GM18526 (cell line): ENCODE results near the gene ASIC5.

Experiments used
- POLR2A ChIP-seq: IDR thresholded peaks from 3 replicates; pipeline ENCODE4 v1.6.1; 2011; ENCODE audit not compliant: insufficient read length; ENCODE audit errors: extremely low read depth

Gene ASIC5

GRCh38 chr4:155866177-155866576 lies at the start of gene ASIC5:
Gene ASIC5 (minus strand): TSS chr4:155866277. CDS start chr4:155866226, 51 bp downstream.
- no peak for TF ChIP-seq POLR2A

GRCh38 chr4:155914782-155915181 lies 48.7 kb upstream of the ASIC5 start:
- no peak for TF ChIP-seq POLR2A

DNA sequence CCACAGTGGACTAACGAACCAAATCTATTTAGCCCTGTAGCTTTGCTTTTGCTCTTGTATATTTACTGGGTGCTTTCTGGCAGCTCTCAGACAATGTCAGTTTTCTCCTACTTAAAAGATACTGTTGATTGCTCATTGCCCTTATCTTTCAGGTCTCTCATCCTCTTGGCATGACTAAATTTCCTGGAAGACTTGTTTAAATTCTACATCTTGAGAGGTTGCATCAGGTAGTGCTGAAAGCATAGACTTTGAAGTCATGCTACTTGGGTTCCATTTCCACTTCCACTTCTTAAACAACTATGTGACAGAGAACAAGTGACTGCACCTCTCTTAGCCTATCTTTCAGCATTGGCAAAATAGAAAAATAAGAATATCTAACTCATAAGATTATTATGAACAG lies 45.8 kb upstream of the ASIC5 start:
- TF ChIP-seq POLR2A = no peak

DNA sequence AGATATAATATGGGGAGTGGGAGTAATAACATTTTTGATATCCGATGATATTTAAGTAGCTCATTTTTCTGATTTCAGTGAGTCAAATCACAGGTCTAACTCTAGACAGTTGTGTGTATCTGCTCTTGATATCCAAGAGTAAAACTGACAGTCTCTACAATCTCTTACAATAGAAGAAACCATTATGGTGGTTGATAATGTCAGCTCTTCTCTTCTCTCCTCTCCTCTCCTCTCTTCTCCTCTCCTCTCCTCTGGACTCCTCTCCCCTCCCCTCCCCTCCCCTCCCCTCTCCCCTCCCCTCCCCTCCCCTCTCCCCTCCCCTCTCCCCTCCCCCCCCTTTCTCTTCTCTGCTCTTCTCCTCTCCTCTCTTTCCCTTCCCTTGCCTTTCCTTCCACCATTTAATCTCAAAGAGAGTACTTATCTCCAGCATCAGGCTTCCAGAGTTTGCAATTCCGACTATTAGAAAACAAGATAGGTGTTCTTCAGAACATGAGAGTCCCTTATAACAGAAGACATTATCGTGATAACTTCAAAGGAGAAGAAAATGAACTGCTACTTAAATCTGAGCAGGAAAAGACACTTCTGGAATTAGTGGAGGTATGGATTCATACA lies 43.6 kb upstream of the ASIC5 start:
- TF ChIP-seq POLR2A = no peak

DNA sequence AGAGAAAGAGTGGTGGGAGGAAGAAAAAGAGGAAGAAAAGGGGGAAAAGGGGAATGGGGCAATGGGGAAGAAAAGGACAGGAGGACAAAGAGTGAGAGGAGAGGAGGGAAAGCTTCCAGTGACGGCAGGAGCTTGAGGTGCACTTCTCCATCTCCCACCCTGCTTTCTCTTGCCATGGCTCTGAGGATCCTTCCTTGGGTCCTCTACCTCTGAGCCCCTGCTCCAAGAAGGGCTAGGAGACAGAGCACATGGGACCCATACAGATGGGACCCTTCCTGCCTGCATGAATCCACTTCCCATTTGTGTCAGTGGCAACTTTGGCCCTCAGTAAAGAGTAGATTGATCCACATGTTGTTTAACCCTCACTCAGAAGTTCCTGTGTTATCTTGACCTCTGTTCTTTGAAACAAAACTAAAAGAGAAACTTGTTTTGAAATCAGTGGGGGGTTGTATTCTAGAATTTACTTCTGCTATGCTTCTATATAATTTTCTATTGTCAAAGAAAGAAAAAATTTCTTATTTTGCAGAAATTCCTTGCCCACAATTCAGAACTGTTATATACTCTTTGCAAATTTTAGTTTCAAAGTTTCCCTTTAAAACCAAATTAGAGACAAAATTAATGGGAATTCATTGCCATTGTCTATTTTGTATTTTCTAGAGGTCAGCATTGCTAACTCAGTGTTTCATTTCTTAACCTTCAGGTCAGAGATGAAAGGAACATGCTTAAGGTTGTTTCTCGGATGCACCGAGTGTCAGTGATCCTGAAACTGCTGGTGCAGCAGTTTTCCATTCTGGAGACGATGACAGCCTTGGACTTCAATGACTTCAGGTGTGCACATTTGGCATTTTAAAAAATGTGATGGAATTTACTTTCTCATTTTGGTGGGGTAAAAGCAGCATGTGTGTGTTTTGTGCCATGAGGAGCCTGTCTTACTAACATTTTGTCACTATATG lies 42.4 kb upstream of the ASIC5 start:
- no peak for TF ChIP-seq POLR2A

DNA sequence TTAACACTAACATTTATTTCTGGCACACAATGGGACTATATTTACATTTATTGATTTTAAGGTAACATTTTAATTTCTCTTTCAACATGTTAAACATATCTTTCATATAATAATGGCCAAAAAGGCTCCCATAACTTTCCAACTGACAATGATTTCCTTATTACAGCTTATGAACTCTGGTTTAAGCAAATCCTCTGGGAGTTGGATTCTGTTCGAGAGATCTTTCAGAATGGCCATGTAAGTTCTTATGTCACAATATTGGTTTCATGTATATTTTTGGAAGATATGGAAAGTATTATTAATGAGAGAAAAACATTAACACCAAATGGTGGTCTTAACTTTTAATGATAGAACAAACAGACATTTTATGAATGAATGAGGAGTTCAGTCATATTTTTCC lies 41.5 kb upstream of the ASIC5 start:
- TF ChIP-seq POLR2A = no peak

DNA sequence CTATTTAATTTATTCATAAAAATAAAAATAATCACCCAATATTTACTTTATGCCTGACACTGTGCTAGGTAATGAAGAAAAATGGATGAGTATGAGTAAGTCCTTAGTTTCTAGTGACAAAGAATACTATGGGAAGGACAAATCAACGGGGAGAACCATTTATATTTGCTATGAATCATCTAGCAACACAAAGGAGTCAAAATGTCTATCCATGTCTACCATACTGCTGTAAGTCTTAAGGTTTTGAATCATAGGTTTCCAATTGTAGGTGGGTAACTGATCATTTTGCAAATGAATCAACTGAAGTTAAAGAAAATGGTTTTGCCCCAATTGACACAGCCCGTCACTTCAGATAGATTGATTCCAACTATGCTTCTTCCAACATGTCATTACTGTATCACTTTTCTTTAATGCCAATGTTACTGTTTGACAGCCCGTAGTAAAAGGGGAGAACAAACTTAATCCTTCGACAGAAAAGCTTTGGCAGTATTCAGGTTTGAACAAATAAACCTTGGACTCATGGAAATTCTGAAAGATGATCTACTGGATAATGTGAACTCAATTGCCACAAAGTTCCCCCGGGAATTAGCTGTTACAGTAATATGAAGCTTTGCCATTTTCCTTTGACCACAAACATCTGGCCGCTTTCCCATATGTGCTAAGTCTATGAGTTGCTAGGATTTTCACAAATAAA lies 40.6 kb upstream of the ASIC5 start:
- TF ChIP-seq POLR2A = no peak

- no peak for TF ChIP-seq POLR2A
Measured at GRCh38 chr4:155904331-155904730, 38.3 kb upstream of the ASIC5 start.

GRCh38 chr4:155903453-155903852 lies 37.4 kb upstream of the ASIC5 start, which contains the start of gene TDO2:
Gene TDO2 (plus strand): TSS chr4:155903696. CDS start chr4:155903759, 63 bp downstream.
- TF ChIP-seq POLR2A = no peak

GRCh38 chr4:155901013-155901412 lies 34.9 kb upstream of the ASIC5 start:
- TF ChIP-seq POLR2A = no peak

DNA sequence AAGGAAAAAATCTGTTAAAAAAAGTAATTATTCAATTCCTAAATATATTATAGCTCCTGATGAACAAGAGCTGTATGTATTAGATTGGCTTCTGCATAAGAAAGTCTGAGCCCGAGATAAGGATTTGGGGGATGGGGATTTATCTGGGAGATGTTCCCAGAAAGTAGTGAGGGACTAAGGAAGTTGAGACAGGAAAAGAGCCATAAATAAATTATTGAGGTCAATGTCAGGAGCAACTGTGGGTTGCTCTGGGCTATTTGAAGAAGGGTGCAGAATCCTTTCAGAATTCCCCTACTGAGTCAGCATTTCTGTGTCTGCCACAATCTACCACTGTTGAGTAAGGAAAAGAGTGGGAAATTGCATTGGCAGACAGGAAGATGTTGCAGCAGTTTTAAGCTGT lies 34.3 kb upstream of the ASIC5 start:
- TF ChIP-seq POLR2A = no peak

DNA sequence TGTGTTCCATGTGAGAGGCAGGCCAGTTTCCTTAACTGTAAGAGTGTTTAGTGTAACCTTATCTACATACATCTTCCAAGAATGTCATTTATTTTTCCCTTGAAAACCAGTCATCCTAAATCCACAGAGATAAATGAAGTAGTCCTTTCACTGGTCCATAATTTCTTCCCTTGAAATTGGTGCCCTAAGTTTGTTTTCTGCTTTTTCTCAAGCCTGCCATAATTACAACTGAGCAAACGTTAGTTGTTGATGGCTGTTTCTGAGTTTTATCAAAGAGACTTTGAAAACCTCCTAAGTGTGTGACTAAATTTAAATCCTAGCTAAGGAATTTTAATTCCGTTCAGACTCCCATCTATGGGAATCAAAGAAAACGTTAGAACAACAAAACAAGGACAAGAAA lies 33.8 kb upstream of the ASIC5 start:
- TF ChIP-seq POLR2A = no peak

- TF ChIP-seq POLR2A = no peak
Measured at GRCh38 chr4:155891058-155891457, 25.0 kb upstream of the ASIC5 start.

- TF ChIP-seq POLR2A = no peak
Measured at GRCh38 chr4:155889946-155890345, 23.9 kb upstream of the ASIC5 start.

DNA sequence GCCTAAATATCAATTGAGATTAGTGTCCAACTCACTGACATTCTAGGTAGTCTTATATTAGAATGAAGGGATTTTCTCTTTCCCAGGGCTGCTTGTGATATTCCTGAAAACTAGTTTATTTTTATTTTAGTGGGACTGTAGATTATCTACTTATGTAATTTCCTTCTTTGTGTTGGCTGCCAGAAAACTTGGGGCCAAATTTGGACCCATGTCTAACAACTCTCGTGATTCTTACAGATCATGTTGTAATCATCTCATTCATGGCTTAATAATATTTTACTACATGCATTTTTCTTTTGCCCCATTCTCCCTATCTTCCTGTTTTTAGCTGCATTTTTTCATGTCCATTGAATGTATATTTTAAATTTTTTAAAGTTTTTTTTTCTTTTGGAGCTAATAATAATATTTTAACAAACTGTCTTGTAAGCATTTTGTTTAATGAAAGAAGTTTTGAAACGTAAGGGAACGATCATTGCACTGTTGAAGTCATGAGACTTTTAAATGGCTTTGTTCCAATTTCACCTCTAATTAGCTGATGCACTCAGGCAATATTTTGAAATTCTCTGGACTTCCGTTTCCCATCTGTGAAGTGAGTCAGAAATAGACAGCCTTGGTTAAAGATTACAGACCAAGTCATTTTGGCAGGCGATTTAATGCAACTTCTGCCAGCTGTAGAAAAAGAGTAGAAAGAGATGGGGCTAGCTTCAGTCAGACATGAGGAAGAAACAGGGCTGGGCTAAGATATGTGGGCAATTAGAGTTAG lies 23.1 kb upstream of the ASIC5 start:
- no peak for TF ChIP-seq POLR2A
